Right cardiac atrium (tissue), 5 donors: ENCODE measurements around the gene C11orf21. TPM values are rescaled to one million over a fixed set of nuclear protein-coding genes. Genes with fewer than 3 reads are reported as not detected.
"Not testable (repeated sequence)": the region's sequence is repeated elsewhere in the genome, so short reads cannot be mapped to it uniquely, and the experiment has no call there.

ENCODE experiments used
- ATAC-seq, 2 donors: fragments of 200-7000 bp; cut with Tn5 transposase; one replicate each; pipeline versions ENCODE4 v1.8.0 to v1.9.1; 2020; ENCODE audit warnings: moderate library complexity in 2 of 2, mild to moderate bottlenecking in 1 of 2
- DNase-seq, 3 donors: peaks; one replicate each; pipeline ENCODE4 v3.0.0-alpha.2; 2020
- H3K27ac ChIP-seq: one replicate; pipeline ENCODE4 v1.5.1; 2013; ENCODE audit warnings: mild to moderate bottlenecking, low read length, control low read depth, moderate library complexity
- H3K27me3 ChIP-seq: one replicate; pipeline ENCODE4 v1.6.1; 2013; ENCODE audit not compliant: control insufficient read depth, insufficient read depth
- H3K4me1 ChIP-seq: one replicate; pipeline ENCODE4 v1.6.1; 2013; ENCODE audit warnings: low read length; ENCODE audit not compliant: control insufficient read depth, insufficient read depth
- H3K4me3 ChIP-seq: one replicate; pipeline ENCODE4 v1.5.1; 2013; ENCODE audit warnings: low read length, control low read depth
- H3K9me3 ChIP-seq: one replicate; pipeline ENCODE4 v1.6.1; 2013; ENCODE audit warnings: low read length; ENCODE audit not compliant: control insufficient read depth
- whole genome bisulfite sequencing: extraction: QIAGEN DNeasy Blood & Tissue Kit; methylation state at CpG from one replicate; pipeline ENCODE4 v1.1.7; 2013; 5-methylcytosine and 5-hydroxymethylcytosine counted together
- intact Hi-C, 4 donors: fragments of 100-400 bp; cut with DNase I; formaldehyde crosslinking; loops; one replicate each; pipeline versions ENCODE4 v1.11.0 to v1.14.0; 2022 to 2023
- polyA plus RNA-seq: library from polyadenylated mRNA; stranded (reverse); fragments of 200-250 nt; gene quantifications from one replicate; pipeline ENCODE4 v1.2.3, GENCODE V29; 2013
- total RNA-seq, 4 donors: library from RNA; stranded (reverse); fragmentation: NEBNext Ultra II Directional; extraction: Animal tissue kit (Norgen Biotek cat#: 25700); gene quantifications; one replicate each; pipeline ENCODE4 v1.2.1, GENCODE V29; 2021
- donor health status: healthy with polysubstance abuse.
- donor health status: DM: no; HTN: yes; CAD: no.
- donor health status: DM: no; HTN: no; CAD: no.
- donor health status: DM: no; HTN: yes; CAD: no; lungs with severe emphysema.
- donor health status: DM: yes; HTN: yes; CAD: no.

C11orf21 gene
- total and polyA plus RNA-seq, 5 donors = 3.9 to 24.2 (median 13.4) TPM

DNA sequence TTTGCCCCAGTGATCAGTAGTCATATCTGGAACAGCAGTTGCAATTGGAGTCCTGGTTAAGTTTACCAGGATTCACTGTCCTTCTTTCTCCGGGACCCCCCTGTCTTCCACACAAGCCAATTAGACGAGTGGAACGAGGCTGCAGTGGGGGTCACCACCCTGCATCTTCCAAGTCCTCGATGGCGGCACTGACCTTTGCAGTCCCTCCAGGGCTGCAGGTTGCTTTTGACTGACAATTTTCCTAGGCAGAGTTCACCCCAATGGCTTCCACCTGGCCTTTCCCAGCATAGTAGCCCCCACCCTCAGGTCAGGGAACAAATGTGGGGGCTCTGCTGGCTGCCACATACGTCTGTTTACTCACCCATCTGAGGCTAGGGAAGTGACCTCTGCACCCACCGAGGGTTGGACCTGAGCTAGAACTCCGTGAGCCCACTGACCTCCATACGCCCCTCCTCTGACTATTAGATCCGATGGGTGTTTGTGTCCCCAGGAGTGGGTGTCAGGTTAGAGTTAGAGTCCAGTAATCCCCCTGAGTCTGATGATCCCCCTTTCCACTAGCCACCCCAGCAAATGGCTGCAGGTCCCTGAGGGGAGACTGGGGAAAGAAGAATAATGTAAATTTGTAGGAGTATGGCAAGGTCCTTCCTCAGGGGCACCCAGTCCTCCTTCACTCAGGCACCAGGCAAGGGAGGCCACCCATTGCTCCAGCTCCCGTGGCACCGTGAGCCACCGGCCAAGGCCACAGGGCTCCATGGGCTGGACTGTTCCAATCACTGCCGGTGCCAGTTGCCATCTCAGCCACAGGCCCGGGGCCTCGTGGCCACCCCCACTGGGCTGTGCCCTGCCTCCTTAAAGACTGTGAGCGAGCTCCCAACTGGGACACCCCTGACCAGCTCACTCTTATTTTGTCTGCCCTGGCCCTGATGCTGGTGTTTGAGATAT, 5.5 kb downstream of the C11orf21 start:
- H3K27ac ChIP-seq = no peak overlapping the region
- H3K4me3 ChIP-seq = no peak overlapping the region
- WGBS = 84% methylated on average over 17 of the region's 17 CpGs
- H3K9me3 ChIP-seq = no peaks in the 10 kb centered on the region
- intact Hi-C loops = loop anchor here (5.0 to 10.0 kb wide), 3 partner anchors 94 to 219 kb away; no protein-coding TSS in a partner anchor
- no peaks in the 10 kb centered on the region for H3K4me1 ChIP-seq
- ATAC-seq (no peak), DNase-seq (no peak)
- no peaks in the 10 kb centered on the region for H3K27me3 ChIP-seq

DNA sequence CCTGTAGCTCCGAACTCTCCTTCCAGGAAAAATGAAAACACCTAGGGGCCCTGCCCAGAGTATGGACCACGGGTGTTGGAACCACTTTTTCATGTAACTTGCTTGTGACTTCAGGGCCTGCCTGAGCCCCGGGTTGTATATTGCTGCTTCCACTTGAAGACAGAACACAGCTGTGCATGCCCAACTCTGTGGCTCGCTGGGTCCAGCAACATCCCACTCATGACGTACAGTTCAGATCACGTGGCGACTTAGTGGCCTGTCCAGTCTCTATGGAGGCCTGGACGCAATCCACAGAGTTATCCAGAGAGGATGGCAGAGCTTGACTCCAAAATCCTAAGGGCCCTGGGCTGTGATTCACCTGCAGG, 6.8 kb downstream of the C11orf21 start:
- Histone ChIP-seq H3K4me1 (no peaks in the 10 kb centered on the region), H3K9me3 (no peaks in the 10 kb centered on the region), H3K27ac (no peak overlapping the region), H3K4me3 (no peak overlapping the region), H3K27me3 (no peaks in the 10 kb centered on the region)
- intact Hi-C loops = loop anchor here (5.0 to 10.0 kb wide), 3 partner anchors 93 to 220 kb away; no protein-coding TSS in a partner anchor
- ATAC-seq (no peak), DNase-seq (no peak)
- 82% methylated on average over 8 of the region's 8 CpGs for WGBS

DNA sequence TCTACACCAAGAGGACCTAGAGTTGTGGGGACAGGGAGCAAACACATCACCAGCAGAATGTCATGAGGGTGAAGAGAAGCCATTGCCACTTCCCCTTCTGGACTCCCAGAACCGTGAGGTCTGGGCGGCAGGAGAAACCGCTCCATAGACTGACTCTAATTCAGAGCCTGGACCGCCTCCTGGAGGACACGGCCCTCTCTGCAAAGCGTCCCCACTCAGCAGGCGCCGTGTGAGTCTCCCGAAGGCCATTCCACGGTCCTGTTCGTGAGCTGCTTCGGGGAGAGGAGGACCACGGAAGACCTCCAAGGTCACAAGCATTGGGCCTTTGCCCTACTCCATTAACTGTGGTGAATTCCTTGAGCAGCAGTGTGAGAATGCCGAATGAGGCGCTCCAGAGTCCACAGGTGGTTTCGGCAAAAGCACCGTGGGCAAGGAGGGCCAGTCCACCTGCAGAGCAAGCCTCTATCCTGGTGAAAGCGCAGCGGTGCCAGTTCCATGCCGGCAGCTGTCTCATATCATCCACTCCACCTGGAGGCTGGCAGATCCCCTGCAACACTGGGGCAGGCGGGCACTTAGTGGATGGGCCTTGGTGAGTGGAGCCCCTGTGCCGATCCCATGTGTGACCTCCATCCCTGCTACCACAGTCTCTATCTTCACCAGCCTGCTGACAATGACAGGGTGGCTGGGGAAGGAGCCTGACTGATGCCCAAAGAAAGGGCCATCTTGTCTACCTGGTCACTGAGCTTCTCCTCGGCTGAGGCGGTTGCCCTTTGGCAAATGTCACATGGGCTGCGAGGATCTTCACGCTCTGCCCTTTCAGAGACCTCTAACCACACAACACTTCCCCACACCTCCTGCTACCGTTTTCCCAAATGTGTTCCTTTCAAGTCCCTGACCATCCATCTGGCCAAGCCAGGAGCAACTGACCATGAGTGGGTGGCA, 7.5 kb downstream of the C11orf21 start:
- no peak for ATAC-seq
- Histone ChIP-seq H3K27me3 (no peaks in the 10 kb centered on the region), H3K4me3 (no peak overlapping the region), H3K9me3 (no peaks in the 10 kb centered on the region), H3K4me1 (no peaks in the 10 kb centered on the region), H3K27ac (no peak overlapping the region)
- WGBS = 79% methylated on average over 27 of the region's 27 CpGs
- DNase-seq = no peak
- intact Hi-C loops = loop anchor here in 1 of 4 donors (10.0 kb wide), 1 partner anchor 221 kb away; no protein-coding TSS in a partner anchor

DNA sequence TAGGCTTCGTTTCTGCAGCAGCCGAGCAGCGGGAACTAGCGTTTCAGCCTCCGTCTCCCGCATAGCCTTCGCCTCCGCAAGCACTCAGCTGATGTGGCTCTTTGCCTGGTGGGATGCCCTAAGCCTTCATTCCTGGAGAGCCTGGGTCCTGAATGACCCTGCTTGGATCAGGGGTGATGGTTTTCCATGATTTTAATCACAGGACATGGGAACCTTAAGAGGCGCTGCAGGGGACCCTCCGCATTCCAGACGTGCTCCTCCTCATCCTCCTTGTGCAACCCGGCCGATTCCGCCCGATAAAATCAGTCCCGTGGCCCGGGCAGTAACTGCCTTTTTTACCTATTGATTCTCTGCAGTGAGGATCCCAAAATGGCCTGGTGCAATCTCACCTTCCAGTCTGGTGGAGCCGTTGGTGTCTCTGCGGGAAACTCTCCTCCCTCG, 8.2 kb downstream of the C11orf21 start:
- Histone ChIP-seq H3K4me1 (no peaks in the 10 kb centered on the region), H3K27ac (no peak overlapping the region), H3K9me3 (no peaks in the 10 kb centered on the region), H3K27me3 (no peaks in the 10 kb centered on the region), H3K4me3 (no peak overlapping the region)
- DNase-seq (no peak), ATAC-seq (no peak)
- 87% methylated on average over 20 of the region's 20 CpGs for WGBS
- intact Hi-C loops = loop anchor here in 1 of 4 donors (10.0 kb wide), 1 partner anchor 221 kb away; no protein-coding TSS in a partner anchor

DNA sequence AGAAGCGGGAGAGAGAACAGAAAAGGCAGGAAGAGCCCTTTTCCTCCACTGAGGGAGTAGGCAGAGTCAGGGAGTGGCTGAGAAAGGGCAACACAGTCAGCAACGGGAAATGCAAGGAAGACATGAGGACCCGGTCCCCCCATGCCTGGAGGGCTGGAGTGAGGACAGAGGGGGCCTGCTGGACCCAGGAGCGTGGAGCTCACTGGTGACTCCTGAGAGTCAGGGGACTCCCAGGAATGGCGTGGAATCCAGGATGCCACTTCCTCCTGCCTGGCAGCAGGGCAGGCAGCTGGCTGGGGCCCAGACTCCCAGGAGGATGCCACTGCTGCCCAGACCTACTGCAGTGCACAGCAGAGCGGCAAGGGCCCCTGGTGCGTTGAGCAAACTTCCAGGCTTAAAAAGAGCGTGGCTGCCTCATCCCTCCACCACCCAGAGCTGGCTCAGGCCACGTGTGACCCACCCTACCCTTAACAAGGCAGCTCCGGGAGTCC, 11.3 kb downstream of the C11orf21 start:
- WGBS = 37% methylated on average over 10 of the region's 10 CpGs
- H3K4me3 ChIP-seq = no peak overlapping the region
- H3K27ac ChIP-seq = no peak overlapping the region
- H3K4me1 ChIP-seq = no peaks in the 10 kb centered on the region
- H3K27me3 ChIP-seq = no peaks in the 10 kb centered on the region
- intact Hi-C loops = loop anchor here in 1 of 4 donors (10.0 kb wide), 1 partner anchor 224 kb away; no protein-coding TSS in a partner anchor
- no peaks in the 10 kb centered on the region for H3K9me3 ChIP-seq
- DNase-seq (no peak), ATAC-seq (peak; percentile 32 to 68)

DNA sequence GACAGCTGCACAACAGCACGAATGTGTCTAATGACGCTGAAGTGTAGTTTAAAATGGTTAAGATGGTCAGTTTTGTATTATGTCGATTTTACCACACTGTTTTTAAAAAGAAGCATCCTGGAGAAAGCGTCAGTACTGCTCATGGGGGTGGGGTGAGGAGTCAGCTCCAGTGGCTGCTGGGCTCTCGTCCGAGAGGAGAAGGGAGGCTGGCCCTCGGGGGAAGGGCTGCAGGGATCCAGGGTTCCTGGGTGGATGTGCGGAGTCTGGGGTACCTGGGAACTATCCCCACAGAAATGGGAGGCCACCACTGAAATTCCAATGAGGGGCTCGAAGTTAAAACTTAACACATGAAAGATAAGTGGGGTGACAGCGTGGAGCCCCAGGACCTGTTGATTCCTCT, 11.9 kb downstream of the C11orf21 start:
- Histone ChIP-seq H3K9me3 (no peaks in the 10 kb centered on the region), H3K27ac (no peak overlapping the region), H3K27me3 (no peaks in the 10 kb centered on the region), H3K4me1 (no peaks in the 10 kb centered on the region), H3K4me3 (no peak overlapping the region)
- intact Hi-C loops = loop anchor here in 1 of 4 donors (10.0 kb wide), 1 partner anchor 225 kb away; no protein-coding TSS in a partner anchor
- 54% methylated on average over 10 of the region's 10 CpGs for WGBS
- DNase-seq (no peak), ATAC-seq (peak in 1 of 2 donors; percentile 67)

DNA sequence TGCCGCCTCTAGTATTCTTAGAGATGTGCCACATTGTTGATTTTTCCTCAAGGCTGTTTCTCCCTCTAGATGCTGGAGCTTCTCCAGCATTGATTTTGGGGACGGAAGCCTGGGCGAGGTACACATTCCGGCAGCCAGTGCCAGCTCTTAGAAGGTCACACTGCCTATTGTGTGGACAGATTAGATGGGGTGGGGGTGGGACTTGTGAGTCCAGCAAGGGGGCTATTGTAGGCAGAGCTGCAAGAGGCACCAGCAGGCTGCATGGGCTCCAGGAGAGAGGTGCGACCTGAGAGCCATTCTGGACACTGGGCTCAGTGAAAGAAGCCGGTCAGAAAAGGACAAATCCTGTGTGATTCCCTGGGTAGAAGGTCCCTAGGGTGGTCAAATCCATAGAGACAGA, 12.4 kb downstream of the C11orf21 start:
- ATAC-seq (peak; percentile 48 to 95), DNase-seq (no peak)
- H3K27ac ChIP-seq = no peak overlapping the region
- intact Hi-C loops = no loop called here
- WGBS = 49% methylated on average over 6 of the region's 6 CpGs
- no peaks in the 10 kb centered on the region for H3K4me1 ChIP-seq
- H3K4me3 ChIP-seq = no peak overlapping the region
- H3K27me3 ChIP-seq = no peaks in the 10 kb centered on the region
- no peaks in the 10 kb centered on the region for H3K9me3 ChIP-seq

DNA sequence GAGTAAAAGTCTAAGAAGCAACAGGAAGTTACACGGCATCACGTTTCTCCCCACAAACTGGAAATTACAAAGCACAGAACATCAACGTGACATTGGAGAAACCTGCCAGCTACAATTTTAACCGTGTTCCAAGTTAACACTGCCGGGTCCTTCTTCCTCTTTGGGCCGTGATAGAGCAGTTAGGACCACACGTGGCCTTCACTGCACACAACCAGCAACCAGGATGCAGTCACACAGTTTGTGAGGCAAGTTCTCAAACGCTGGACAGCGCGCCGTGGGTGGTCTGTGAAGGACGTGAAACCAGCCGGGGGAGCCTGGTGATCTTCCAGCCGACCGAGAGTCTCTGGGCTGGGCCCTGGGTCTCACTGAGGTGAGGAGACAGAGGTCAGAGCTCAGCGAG, 14.6 kb downstream of the C11orf21 start:
- no peaks in the 10 kb centered on the region for H3K27me3 ChIP-seq
- no peaks in the 10 kb centered on the region for H3K9me3 ChIP-seq
- no peaks in the 10 kb centered on the region for H3K4me1 ChIP-seq
- H3K27ac ChIP-seq = no peak overlapping the region
- H3K4me3 ChIP-seq = no peak overlapping the region
- DNase-seq = no peak
- intact Hi-C loops = no loop called here
- 37% methylated on average over 16 of the region's 16 CpGs for WGBS
- ATAC-seq = no peak

DNA sequence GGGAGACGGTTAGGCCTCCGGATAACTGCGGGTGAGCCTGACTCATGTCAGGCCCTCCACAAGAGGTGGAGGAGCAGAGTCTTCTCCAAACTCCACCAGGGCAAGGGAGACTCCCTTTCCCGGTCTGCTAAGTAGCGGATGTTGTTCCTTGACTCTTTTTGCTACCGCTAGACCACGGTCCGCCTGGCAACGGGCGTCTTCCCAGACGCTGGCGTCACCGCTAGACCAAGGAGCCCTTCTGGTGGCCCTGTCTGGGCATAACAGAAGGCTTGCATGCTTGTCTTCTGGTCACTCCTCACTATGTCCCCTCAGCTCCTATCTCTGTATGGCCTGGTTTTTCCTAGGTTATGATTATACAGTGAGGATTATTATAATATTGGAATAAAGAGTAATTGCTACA, 15.4 kb downstream of the C11orf21 start:
- ATAC-seq, H3K9me3 ChIP-seq, intact Hi-C loops, H3K27me3 ChIP-seq, H3K4me3 ChIP-seq, H3K4me1 ChIP-seq, H3K27ac ChIP-seq: not testable (repeated sequence)
- 93% methylated on average over 12 of the region's 13 CpGs for WGBS
- peak in 1 of 3 donors; percentile 37 for DNase-seq

DNA sequence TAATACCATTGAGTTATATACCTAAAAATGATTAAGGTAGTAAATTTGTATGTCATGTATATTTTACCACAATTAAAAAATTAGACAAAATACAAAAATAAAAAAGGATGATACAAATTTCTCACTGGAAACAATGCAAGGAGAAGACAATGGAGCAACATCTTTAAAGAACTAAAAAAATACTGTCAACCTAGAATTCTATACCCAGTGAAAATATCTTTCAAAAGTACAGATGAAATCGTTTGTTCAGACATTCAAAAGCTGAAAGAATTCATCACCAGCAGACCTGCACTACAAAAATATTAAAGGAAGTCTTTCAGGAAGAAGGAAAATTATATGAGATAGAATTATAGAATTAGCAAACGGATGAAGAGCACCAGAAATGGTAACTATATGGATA, 21.5 kb downstream of the C11orf21 start:
- Histone ChIP-seq H3K4me3 (no peak overlapping the region), H3K27ac (no peak overlapping the region), H3K9me3 (no peaks in the 10 kb centered on the region), H3K27me3 (no peaks in the 10 kb centered on the region), H3K4me1 (no peaks in the 10 kb centered on the region)
- intact Hi-C loops = no loop called here
- 68% methylated on average over 2 of the region's 2 CpGs for WGBS
- ATAC-seq = no peak
- DNase-seq = no peak
